ENCODE measurements around the gene ABCC12. TPM values are rescaled to one million over a fixed set of nuclear protein-coding genes. Genes with fewer than 3 reads are reported as not detected.

ABCC12 gene
- total and polyA plus RNA-seq, 2 donors (not counting 1 experiment from before 2014, with no cell fraction given): not detected

GRCh38 chr16:48123104-48123788 lies 32.5 kb downstream of the ABCC12 start:
- Histone ChIP-seq H3K4me2 (replicated peaks; ENCODE audit: low read depth, low read length, poor library complexity, severe bottlenecking) (no peak overlapping the region), H3K4me3 (ENCODE audit: control extremely low read depth in 1 of 5, extremely low read depth in 1 of 5, insufficient read depth in 1 of 5, low read depth in 2 of 5, low read length in 4 of 5) (no peak overlapping the region), H3K79me2 (ENCODE audit: control insufficient read depth, insufficient read depth, low read length) (no peaks in the 10 kb centered on the region), H3K27me3 (replicated peaks in 1 of 4; ENCODE audit: control extremely low read depth in 1 of 4, control insufficient read depth in 3 of 4, insufficient read depth in 4 of 4, low read length in 3 of 4) (no peaks in the 10 kb centered on the region), H4K20me1 (ENCODE audit: control insufficient read depth, insufficient read depth, low read length, poor library complexity, severe bottlenecking) (no peaks in the 10 kb centered on the region), H3K9ac (ENCODE audit: low read length) (no peak overlapping the region), H3K27ac (ENCODE audit: low read length in 2 of 2) (no peak overlapping the region), H3K36me3 (replicated peaks in 1 of 2; ENCODE audit: control extremely low read depth in 1 of 2, control insufficient read depth in 1 of 2, extremely low read depth in 1 of 2, insufficient read depth in 2 of 2, low read length in 1 of 2) (no peaks in the 10 kb centered on the region), H2AFZ (ENCODE audit: insufficient read depth, low read depth, low read length, poor library complexity, severe bottlenecking) (no peak overlapping the region), H3K9me3 (ENCODE audit: control extremely low read depth in 1 of 3, control insufficient read depth in 2 of 3, insufficient read depth in 1 of 3, low read length in 2 of 3) (no peaks in the 10 kb centered on the region), H3K4me1 (ENCODE audit: control insufficient read depth in 2 of 2, insufficient read depth in 2 of 2, low read length in 2 of 2) (no peaks in the 10 kb centered on the region)
- Mint-ChIP-seq H3K27me3 (peaks cover 10% of the 10 kb centered on the region), H3K9me3 (ENCODE audit: insufficient read depth) (no peaks in the 10 kb centered on the region), H3K4me1 (no peaks in the 10 kb centered on the region), H3K4me3 (no peak overlapping the region), H3K27ac (no peak overlapping the region)
- intact Hi-C loops (cut with micrococcal nuclease): no loop called here
- POLR2A ChIA-PET: no interaction called here
- WGBS (ENCODE audit: insufficient coverage): no CpG with 5 or more reads among the region's 5 CpGs
- TF ChIP-seq CTCF (IDR thresholded peaks at IDR 0.05) (no peak), EZH2 (IDR thresholded peaks at IDR 0.05; ENCODE audit: borderline replicate concordance, insufficient read depth, low read depth, low read length, poor library complexity, severe bottlenecking) (no peak)
- CTCF ChIA-PET: interaction anchor here (1.5 kb wide), 1 partner anchor 10 kb away, joined by 3 read pairs; no protein-coding TSS in a partner anchor
- ATAC-seq (ENCODE audit: low read depth) (no peak), DNase-seq (no peak)

GRCh38 chr16:48121276-48121675 lies 34.5 kb downstream of the ABCC12 start:
- ChIA-PET CTCF (interaction anchor here (0.8 to 1.0 kb wide), 2 partner anchors 8 to 1084 kb away, joined by 3 read pairs; no protein-coding TSS in a partner anchor), POLR2A (no interaction called here)
- H3K79me2 ChIP-seq (ENCODE audit: control insufficient read depth, insufficient read depth, low read length): no peaks in the 10 kb centered on the region
- H3K9me3 ChIP-seq (ENCODE audit: control extremely low read depth in 1 of 3, control insufficient read depth in 2 of 3, insufficient read depth in 1 of 3, low read length in 2 of 3): no peaks in the 10 kb centered on the region
- TF ChIP-seq EZH2 (IDR thresholded peaks at IDR 0.05; ENCODE audit: borderline replicate concordance, insufficient read depth, low read depth, low read length, poor library complexity, severe bottlenecking): no peak
- Mint-ChIP-seq H3K27me3 (peaks cover 5% of the 10 kb centered on the region), H3K4me1 (no peaks in the 10 kb centered on the region), H3K9me3 (ENCODE audit: insufficient read depth) (no peaks in the 10 kb centered on the region), H3K4me3 (no peak overlapping the region), H3K27ac (no peak overlapping the region)
- no peak overlapping the region for H2AFZ ChIP-seq (ENCODE audit: insufficient read depth, low read depth, low read length, poor library complexity, severe bottlenecking)
- WGBS (ENCODE audit: insufficient coverage): 100% methylated on average over 5 of the region's 5 CpGs
- H3K9ac ChIP-seq (ENCODE audit: low read length): no peak overlapping the region
- no peaks in the 10 kb centered on the region for H3K36me3 ChIP-seq (replicated peaks in 1 of 2; ENCODE audit: control extremely low read depth in 1 of 2, control insufficient read depth in 1 of 2, extremely low read depth in 1 of 2, insufficient read depth in 2 of 2, low read length in 1 of 2)
- no peak overlapping the region for H3K27ac ChIP-seq (ENCODE audit: low read length in 2 of 2)
- no peak overlapping the region for H3K4me2 ChIP-seq (replicated peaks; ENCODE audit: low read depth, low read length, poor library complexity, severe bottlenecking)
- DNase-seq: no peak
- H3K4me3 ChIP-seq (ENCODE audit: control extremely low read depth in 1 of 5, extremely low read depth in 1 of 5, insufficient read depth in 1 of 5, low read depth in 2 of 5, low read length in 4 of 5): no peak overlapping the region
- H4K20me1 ChIP-seq (ENCODE audit: control insufficient read depth, insufficient read depth, low read length, poor library complexity, severe bottlenecking): no peaks in the 10 kb centered on the region
- intact Hi-C loops (cut with micrococcal nuclease): no loop called here
- H3K4me1 ChIP-seq (ENCODE audit: control insufficient read depth in 2 of 2, insufficient read depth in 2 of 2, low read length in 2 of 2): no peaks in the 10 kb centered on the region
- no peaks in the 10 kb centered on the region for H3K27me3 ChIP-seq (replicated peaks in 1 of 4; ENCODE audit: control extremely low read depth in 1 of 4, control insufficient read depth in 3 of 4, insufficient read depth in 4 of 4, low read length in 3 of 4)
- no peak for ATAC-seq (ENCODE audit: low read depth)
